SKM-1 treated with dmso at 0.1 percent for 144 hours (cell line): ENCODE data around the gene FZD10.

Experiments
- DNase-seq: peaks from one replicate; lab custom pipeline; 2025; ENCODE audit not compliant: unreplicated experiment; lab: John Stamatoyannopoulos, UW

FZD10 gene

GRCh38 chr12:130203151-130203550 lies 40.9 kb downstream of the FZD10 start:
- DNase-seq = no peak

GRCh38 chr12:130204541-130204953 lies 42.3 kb downstream of the FZD10 start:
- DNase-seq = no peak

- DNase-seq = no peak
Observed at GRCh38 chr12:130205495-130205894, 43.2 kb downstream of the FZD10 start.

GRCh38 chr12:130212384-130212989 lies 50.2 kb downstream of the FZD10 start:
- DNase-seq = no peak

GRCh38 chr12:130213249-130213648 lies 51.0 kb downstream of the FZD10 start:
- no peak for DNase-seq

GRCh38 chr12:130214686-130215395 lies 52.6 kb downstream of the FZD10 start:
- DNase-seq = no peak
